HepG2 (cell line): ENCODE data around the gene CDCA5. TPM values are rescaled to one million over a fixed set of nuclear protein-coding genes. Genes with fewer than 3 reads are reported as not detected.

Experiments
- AHDC1 ChIP-seq: sonication (generic); formaldehyde crosslinking; IDR thresholded peaks from 2 replicates; pipeline ENCODE4 v1.5.1; 2020; ENCODE audit warnings: mild to moderate bottlenecking, missing genetic modification reagents, borderline replicate concordance
- AKAP8 ChIP-seq: sonication (generic); formaldehyde crosslinking; IDR thresholded peaks from 2 replicates; pipeline ENCODE4 v1.5.1; 2020; ENCODE audit warnings: mild to moderate bottlenecking, missing genetic modification reagents
- DBP ChIP-seq: sonication (generic); formaldehyde crosslinking; IDR thresholded peaks from 2 replicates; pipeline ENCODE4 v1.4.0; 2020; ENCODE audit warnings: missing genetic modification reagents; ENCODE audit errors: not compliant biosample characterization
- FOSL2 ChIP-seq: sonication (generic); formaldehyde crosslinking; IDR thresholded peaks from 2 replicates; pipeline ENCODE4 v1.4.0; 2020; ENCODE audit warnings: missing genetic modification reagents
- IRX3 ChIP-seq: sonication (generic); formaldehyde crosslinking; IDR thresholded peaks from 2 replicates; pipeline ENCODE4 v1.8.1; 2023; ENCODE audit warnings: mild to moderate bottlenecking, low read depth, missing genetic modification reagents, borderline replicate concordance
- NFYB ChIP-seq: sonication (generic); formaldehyde crosslinking; IDR thresholded peaks from 2 replicates; pipeline ENCODE4 v1.4.0; 2020; ENCODE audit warnings: missing genetic modification reagents
- RARA ChIP-seq: IDR thresholded peaks from 2 replicates; pipeline ENCODE4 v1.6.1; 2016; ENCODE audit warnings: missing genetic modification reagents, missing compliant biosample characterization
- SIN3A ChIP-seq: IDR thresholded peaks from 2 replicates; pipeline ENCODE4 v1.6.1; 2011; ENCODE audit warnings: low read depth, mild to moderate bottlenecking, control low read depth, low read length, borderline replicate concordance
- TFE3 ChIP-seq: IDR thresholded peaks from 2 replicates; pipeline ENCODE4 v1.6.1; 2016
- THAP9 ChIP-seq: sonication (generic); formaldehyde crosslinking; IDR thresholded peaks from 2 replicates; pipeline ENCODE4; 2020; ENCODE audit warnings: missing genetic modification reagents, mild to moderate bottlenecking, borderline replicate concordance
- ZBTB37 ChIP-seq: sonication (generic); formaldehyde crosslinking; IDR thresholded peaks from 2 replicates; pipeline ENCODE4 v1.4.0; 2020; ENCODE audit warnings: mild to moderate bottlenecking, missing genetic modification reagents
- ZMAT3 ChIP-seq: sonication (generic); formaldehyde crosslinking; conservative IDR thresholded peaks from 2 replicates; pipeline ENCODE4 v1.7.0; 2021; ENCODE audit warnings: missing genetic modification reagents
- ZNF878 ChIP-seq: sonication (generic); formaldehyde crosslinking; IDR thresholded peaks from 2 replicates; pipeline ENCODE4 v1.8.1; 2023; ENCODE audit warnings: mild to moderate bottlenecking, missing genetic modification reagents, moderate library complexity
- polyA plus RNA-seq, 8 experiments: library from polyadenylated mRNA; depleted of rRNA in 3 of 8; stranded (reverse) in 7 of 8; unstranded in 1 of 8; fragments of >200 nt; fragmentation: Illumina TruSeq in 4 of 8; extraction: Trizol in 4 of 8; gene quantifications; 2 replicates each; pipeline versions ENCODE4 v1.2.1 to v1.2.3, GENCODE V29; 2011 to 2016; ENCODE audit warnings: low read depth in 4 of 8, missing spikeins in 1 of 8, mixed read lengths in 1 of 8; ENCODE audit not compliant: insufficient read depth in 1 of 8
- total RNA-seq, 5 experiments: library from RNA; depleted of rRNA; stranded (reverse); fragments of >200 nt; fragmentation: Illumina TruSeq; extraction: Trizol; gene quantifications; 2 replicates each; pipeline ENCODE4 v1.2.3, GENCODE V29; 2016; ENCODE audit warnings: low read depth in 1 of 5

The CDCA5 gene
- total and polyA plus RNA-seq, 2 of the 13 experiments (the other 11 are each of a cell fraction or from before 2014, with no cell fraction given), result 13.5 to 50.6 TPM

GRCh38 chr11:65095974-65096806, 12.3 kb upstream of the CDCA5 start, which contains the start of gene VPS51 (continued):
- TF ChIP-seq AHDC1 (CRISPR knock-in tag) (peak; percentile 63; the same call in 1 of the 2 replicates), ZMAT3 (CRISPR knock-in tag) (peak; percentile 75), ZNF878 (CRISPR knock-in tag) (peak; percentile 61), AKAP8 (CRISPR knock-in tag) (no peak), FOSL2 (CRISPR knock-in tag) (peak; percentile 69), THAP9 (CRISPR knock-in tag) (peak; percentile 100), DBP (CRISPR knock-in tag) (no peak), ZBTB37 (CRISPR knock-in tag) (peak; percentile 20; the same call in 1 of the 2 replicates), IRX3 (CRISPR knock-in tag) (no peak), RARA (CRISPR knock-in tag) (peak; percentile 36), NFYB (CRISPR knock-in tag) (peak; percentile 55), SIN3A (peak; percentile 94), TFE3 (CRISPR knock-in tag) (0 out of 2 replicates have a peak, but pooled peaks have one; percentile 13)
